ENCODE measurements around the gene PLBD2.

The PLBD2 gene

DNA sequence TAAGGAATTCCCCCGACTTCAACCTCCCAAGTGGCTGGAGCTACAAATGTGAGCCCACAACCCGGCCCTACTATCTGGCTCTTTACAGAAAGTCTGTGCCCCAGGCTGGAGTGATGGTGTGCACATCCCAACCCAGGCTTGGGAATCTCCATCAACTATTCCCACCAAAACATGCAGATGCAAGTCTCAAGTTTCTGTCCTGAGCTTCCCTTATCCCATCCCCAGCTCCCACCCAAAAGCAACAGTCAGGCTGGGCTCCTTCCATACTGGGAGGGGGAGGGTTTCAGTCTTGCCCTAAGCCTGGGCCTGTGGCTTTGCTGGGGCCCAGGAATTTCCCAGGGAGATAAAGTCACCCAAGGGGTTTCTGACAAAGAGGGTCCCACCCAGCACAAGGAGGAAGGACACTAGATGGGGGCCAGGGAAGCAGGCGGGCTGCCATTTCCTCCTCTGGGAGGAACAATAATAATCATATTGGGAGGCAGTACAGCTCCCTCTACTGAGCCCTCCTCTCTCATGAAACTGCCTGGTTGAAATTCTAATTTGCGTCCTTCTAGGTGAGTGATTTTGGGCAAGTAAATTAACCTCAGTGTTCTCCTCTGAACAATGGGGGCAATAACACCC, 31.5 kb upstream of the PLBD2 start:
- Histone ChIP-seq H3K27me3 (ENCODE audit: insufficient read depth, low read length) (no peaks in the 10 kb centered on the region), H3K4me3 (ENCODE audit: low read length) (no peak overlapping the region), H3K9ac (ENCODE audit: low read depth, low read length) (no peak overlapping the region), H3K4me1 (ENCODE audit: insufficient read depth, low read length) (no peaks in the 10 kb centered on the region), H3K27ac (ENCODE audit: low read length) (no peak overlapping the region), H3K36me3 (ENCODE audit: insufficient read depth, low read depth, low read length) (peaks cover 1% of the 10 kb centered on the region; the same call in 1 of the 2 replicates), H3K9me3 (ENCODE audit: insufficient read depth, low read depth, low read length) (no peaks in the 10 kb centered on the region)

DNA sequence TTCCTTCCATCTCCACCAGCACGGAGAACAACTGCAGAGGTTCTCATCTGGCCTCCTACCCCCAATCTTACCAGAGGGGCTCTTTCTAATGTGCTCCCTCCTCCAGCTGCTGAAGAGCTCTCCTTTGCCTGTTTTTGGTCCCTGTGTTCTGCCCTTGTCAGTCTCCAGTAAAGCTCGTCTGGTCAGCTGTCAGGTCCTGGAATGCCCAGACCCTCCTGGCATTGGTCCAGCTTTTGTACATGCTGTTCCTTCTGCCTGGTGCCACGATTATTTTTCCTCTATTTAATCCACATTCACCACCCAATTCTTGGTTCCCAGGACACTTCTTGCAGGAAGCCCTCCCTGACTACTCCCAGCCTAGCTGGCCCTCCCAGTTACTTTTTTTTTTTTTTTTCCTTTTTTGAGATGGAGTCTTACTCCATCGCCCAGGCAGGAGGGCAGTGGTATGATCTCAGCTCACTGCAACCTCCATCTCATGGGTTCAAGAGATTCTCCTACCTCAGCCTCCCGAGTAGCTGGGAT, 30.0 kb upstream of the PLBD2 start:
- Histone ChIP-seq H3K9ac (ENCODE audit: low read depth, low read length) (no peak overlapping the region), H3K36me3 (ENCODE audit: insufficient read depth, low read depth, low read length) (peaks cover 6% of the 10 kb centered on the region; the same call in 1 of the 2 replicates), H3K4me3 (ENCODE audit: low read length) (no peak overlapping the region), H3K9me3 (ENCODE audit: insufficient read depth, low read depth, low read length) (no peaks in the 10 kb centered on the region), H3K27me3 (ENCODE audit: insufficient read depth, low read length) (no peaks in the 10 kb centered on the region; the same call in 1 of the 2 replicates), H3K4me1 (ENCODE audit: insufficient read depth, low read length) (no peaks in the 10 kb centered on the region; the same call in 1 of the 2 replicates), H3K27ac (ENCODE audit: low read length) (no peak overlapping the region)

DNA sequence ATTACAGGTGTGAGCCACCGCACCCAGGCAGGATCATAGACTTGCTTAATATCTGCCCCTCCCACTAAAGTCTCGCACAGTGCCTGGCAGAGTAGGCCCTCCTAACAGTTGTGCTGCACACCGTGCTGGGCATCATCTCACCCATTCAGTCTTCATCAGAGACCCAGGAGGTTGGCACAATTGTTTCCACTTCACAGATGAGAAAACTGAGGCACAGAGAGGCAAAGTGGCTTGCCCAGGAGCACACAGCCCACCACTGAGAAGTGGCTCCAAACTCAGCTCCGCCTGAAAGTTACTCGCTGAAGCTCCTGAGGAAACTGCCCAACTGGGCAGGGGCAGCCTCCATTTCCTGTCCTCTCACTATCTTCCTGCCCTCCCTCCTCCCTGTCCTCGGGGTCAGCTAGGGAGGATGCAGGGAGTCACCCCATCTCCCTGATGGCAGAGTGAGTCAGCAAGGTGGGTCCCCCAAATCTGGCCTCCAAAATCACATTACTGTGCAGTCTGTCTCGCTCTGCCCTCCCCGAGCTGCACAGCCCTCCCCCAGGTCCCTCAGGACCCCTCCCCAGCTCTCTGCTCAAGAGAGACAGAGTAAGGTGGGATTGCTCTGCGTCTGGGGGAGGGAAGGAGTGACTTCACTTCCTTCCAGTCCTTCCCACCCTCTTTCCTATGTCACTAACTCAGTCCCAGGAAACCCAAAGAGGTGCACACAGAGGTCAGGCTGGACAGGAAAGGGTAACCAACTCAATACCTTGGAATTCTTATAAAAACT, 29.2 kb upstream of the PLBD2 start:
- Histone ChIP-seq H3K36me3 (ENCODE audit: insufficient read depth, low read depth, low read length) (peaks cover 6% of the 10 kb centered on the region; the same call in 1 of the 2 replicates), H3K9me3 (ENCODE audit: insufficient read depth, low read depth, low read length) (no peaks in the 10 kb centered on the region), H3K27ac (ENCODE audit: low read length) (no peak overlapping the region), H3K4me1 (ENCODE audit: insufficient read depth, low read length) (no peaks in the 10 kb centered on the region; the same call in 1 of the 2 replicates), H3K9ac (ENCODE audit: low read depth, low read length) (no peak overlapping the region), H3K27me3 (ENCODE audit: insufficient read depth, low read length) (peaks cover 7% of the 10 kb centered on the region), H3K4me3 (ENCODE audit: low read length) (no peak overlapping the region)

DNA sequence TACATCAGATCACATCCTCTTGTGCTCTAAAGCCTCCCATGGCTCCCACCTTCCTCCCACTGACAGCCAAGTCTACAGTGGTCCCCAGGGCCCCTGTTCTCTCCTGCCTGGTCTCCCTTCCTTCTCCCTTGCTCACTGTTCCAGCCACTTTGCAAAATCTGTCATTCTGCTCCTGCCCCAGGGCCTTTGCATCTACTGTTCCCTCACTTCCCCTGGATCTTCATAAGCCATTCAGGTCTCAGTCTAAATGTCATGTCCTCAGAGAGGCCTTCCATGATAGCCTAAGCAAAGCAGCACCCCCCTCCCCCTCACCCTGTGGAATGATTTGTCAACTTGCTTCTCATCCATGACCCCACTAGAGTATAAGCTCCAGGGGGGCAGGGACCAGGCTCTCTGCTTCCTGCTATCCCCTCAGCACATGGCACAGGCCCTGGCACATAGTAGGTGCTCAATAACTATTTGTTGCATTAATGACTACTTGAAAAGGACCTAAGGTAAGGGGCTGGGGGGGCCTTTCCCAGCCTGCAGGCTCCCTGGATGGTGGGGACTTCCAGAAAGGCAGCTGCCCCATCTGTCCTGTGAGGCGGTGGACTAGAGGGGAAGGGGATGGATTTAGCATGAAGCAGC, 28.5 kb upstream of the PLBD2 start:
- no peak overlapping the region for H3K9ac ChIP-seq (ENCODE audit: low read depth, low read length)
- H3K27ac ChIP-seq (ENCODE audit: low read length) = no peak overlapping the region
- no peaks in the 10 kb centered on the region; the same call in 1 of the 2 replicates for H3K4me1 ChIP-seq (ENCODE audit: insufficient read depth, low read length)
- peaks cover 6% of the 10 kb centered on the region; the same call in 1 of the 2 replicates for H3K36me3 ChIP-seq (ENCODE audit: insufficient read depth, low read depth, low read length)
- H3K4me3 ChIP-seq (ENCODE audit: low read length) = no peak overlapping the region
- H3K27me3 ChIP-seq (ENCODE audit: insufficient read depth, low read length) = peaks cover 13% of the 10 kb centered on the region
- H3K9me3 ChIP-seq (ENCODE audit: insufficient read depth, low read depth, low read length) = no peaks in the 10 kb centered on the region

DNA sequence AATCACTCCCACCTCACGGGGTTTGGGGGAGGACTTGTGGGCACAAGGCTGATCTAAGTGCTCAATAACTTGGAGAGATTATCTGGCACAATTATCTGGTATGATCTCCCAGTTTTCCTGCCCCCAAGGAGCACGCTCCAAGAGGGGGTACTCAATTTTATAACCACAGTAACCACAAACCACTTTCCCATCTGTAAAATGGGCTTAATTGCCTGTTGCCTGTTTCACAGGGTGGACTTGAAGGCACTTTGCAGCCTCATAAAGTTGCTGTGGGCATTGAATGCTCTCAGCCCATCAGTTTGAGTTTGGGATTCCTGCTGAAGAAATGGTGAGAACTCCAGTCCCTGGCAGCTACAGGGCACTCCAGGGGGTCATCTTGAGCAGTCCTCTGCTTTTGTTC, 27.9 kb upstream of the PLBD2 start:
- peaks cover 13% of the 10 kb centered on the region for H3K27me3 ChIP-seq (ENCODE audit: insufficient read depth, low read length)
- H3K9me3 ChIP-seq (ENCODE audit: insufficient read depth, low read depth, low read length) = no peaks in the 10 kb centered on the region
- no peak overlapping the region for H3K4me3 ChIP-seq (ENCODE audit: low read length)
- H3K9ac ChIP-seq (ENCODE audit: low read depth, low read length) = no peak overlapping the region
- H3K4me1 ChIP-seq (ENCODE audit: insufficient read depth, low read length) = no peaks in the 10 kb centered on the region; the same call in 1 of the 2 replicates
- peaks cover 6% of the 10 kb centered on the region; the same call in 1 of the 2 replicates for H3K36me3 ChIP-seq (ENCODE audit: insufficient read depth, low read depth, low read length)
- no peak overlapping the region for H3K27ac ChIP-seq (ENCODE audit: low read length)

DNA sequence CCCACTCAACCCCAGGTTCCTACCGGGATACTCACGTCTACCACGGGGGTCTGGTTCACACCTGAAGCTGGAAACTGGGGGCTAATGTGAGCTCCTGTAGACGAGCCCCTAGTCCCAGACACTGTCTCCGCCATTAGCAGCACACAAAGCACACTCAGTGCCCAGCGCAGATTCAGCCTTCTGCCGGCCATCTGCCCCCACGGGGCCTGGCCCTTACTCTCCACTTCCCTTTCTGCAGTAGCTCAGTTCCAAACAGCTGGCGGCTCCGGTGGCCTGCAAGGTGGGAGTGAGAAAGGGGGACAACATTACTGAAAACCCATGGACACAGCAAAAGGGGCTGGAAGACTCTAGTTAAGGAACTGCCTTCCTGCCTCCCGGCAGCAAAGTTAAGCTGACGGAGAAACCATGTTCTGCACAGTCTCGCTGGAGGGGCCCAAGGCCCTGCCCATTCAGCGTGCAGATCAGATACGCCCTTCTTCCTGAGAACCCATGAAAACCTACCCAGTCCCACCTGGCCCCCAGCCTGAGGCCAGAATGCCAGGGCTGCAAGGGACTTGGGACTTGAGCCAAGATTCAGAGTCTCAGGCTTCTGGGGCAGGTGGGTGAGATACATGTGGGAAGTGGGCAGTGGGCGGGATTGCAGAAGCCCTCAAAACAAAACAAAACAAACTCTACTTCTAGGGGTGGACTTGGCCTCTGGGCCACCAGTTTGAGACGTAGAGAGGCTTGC, 25.5 kb upstream of the PLBD2 start:
- H3K4me1 ChIP-seq (ENCODE audit: insufficient read depth, low read length) = no peaks in the 10 kb centered on the region; the same call in 1 of the 2 replicates
- peaks cover 6% of the 10 kb centered on the region; the same call in 1 of the 2 replicates for H3K36me3 ChIP-seq (ENCODE audit: insufficient read depth, low read depth, low read length)
- H3K9me3 ChIP-seq (ENCODE audit: insufficient read depth, low read depth, low read length) = no peaks in the 10 kb centered on the region
- H3K27me3 ChIP-seq (ENCODE audit: insufficient read depth, low read length) = peaks cover 13% of the 10 kb centered on the region
- H3K4me3 ChIP-seq (ENCODE audit: low read length) = no peak overlapping the region
- H3K27ac ChIP-seq (ENCODE audit: low read length) = no peak overlapping the region
- H3K9ac ChIP-seq (ENCODE audit: low read depth, low read length) = no peak overlapping the region

DNA sequence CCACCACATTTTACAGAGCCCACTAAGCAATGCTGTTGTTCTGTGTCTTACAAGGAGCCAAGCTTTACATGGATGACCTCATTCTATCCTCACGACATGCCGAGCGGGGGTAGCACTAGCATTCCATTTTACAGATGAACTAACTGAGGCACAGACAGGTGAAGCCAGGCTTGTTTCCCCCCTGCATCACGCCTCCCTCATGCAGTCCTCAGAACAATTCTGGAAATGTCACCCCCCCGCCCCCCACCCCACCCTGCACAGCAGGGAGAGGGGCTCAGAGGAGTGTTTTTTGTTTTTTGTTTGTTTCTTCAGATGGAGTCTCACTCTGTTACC, 25.0 kb upstream of the PLBD2 start:
- no peaks in the 10 kb centered on the region for H3K9me3 ChIP-seq (ENCODE audit: insufficient read depth, low read depth, low read length)
- H3K4me1 ChIP-seq (ENCODE audit: insufficient read depth, low read length) = no peaks in the 10 kb centered on the region; the same call in 1 of the 2 replicates
- no peak overlapping the region for H3K4me3 ChIP-seq (ENCODE audit: low read length)
- H3K27ac ChIP-seq (ENCODE audit: low read length) = no peak overlapping the region
- peaks cover 13% of the 10 kb centered on the region for H3K27me3 ChIP-seq (ENCODE audit: insufficient read depth, low read length)
- no peak overlapping the region for H3K9ac ChIP-seq (ENCODE audit: low read depth, low read length)
- H3K36me3 ChIP-seq (ENCODE audit: insufficient read depth, low read depth, low read length) = peaks cover 6% of the 10 kb centered on the region; the same call in 1 of the 2 replicates

DNA sequence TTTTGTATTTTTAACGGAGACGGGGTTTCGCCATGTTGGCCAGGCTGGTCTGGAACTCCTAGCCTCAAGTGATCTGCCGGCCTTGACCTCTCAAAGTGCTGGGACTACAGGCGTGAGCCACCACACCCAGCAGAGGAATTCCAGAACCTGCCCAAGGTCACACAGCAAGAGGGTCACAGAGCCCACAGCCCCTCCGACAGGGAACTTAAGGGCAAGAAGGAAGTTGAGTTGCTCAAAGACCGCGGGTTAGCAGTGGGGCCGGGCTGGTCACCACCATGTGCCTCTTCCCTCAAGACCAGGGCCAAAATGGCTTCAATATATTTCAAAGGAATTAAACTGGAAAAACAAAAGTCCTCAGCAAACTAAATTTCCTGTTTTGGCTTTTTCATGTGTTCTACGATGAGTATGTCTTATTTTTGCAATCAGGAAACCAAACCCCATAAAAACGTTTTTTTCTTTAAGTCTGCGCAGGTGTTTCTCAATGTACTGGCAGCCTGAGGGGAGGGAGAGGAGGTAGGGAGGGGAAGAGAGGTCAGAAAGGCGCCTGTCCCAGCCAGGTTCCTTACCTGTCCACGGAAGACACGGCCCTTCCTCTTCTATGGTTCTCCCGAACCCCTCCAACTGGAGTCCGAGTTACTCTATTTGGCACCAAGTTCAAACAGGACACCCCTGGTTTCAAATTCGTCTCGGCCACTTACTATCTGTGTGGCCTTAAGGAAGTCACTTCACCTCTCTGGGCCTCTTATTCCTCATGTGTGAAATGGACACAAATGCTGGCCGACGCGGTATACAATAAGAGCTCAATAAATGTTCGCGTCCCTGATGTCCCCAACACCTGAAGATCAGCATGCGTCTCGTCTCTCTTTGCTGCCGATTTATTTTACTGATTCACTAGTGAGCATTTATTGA, 24.3 kb upstream of the PLBD2 start:
- H3K9ac ChIP-seq (ENCODE audit: low read depth, low read length) = peak overlapping the region; percentile 63; the same call in 1 of the 2 replicates
- H3K27ac ChIP-seq (ENCODE audit: low read length) = no peak overlapping the region

DNA sequence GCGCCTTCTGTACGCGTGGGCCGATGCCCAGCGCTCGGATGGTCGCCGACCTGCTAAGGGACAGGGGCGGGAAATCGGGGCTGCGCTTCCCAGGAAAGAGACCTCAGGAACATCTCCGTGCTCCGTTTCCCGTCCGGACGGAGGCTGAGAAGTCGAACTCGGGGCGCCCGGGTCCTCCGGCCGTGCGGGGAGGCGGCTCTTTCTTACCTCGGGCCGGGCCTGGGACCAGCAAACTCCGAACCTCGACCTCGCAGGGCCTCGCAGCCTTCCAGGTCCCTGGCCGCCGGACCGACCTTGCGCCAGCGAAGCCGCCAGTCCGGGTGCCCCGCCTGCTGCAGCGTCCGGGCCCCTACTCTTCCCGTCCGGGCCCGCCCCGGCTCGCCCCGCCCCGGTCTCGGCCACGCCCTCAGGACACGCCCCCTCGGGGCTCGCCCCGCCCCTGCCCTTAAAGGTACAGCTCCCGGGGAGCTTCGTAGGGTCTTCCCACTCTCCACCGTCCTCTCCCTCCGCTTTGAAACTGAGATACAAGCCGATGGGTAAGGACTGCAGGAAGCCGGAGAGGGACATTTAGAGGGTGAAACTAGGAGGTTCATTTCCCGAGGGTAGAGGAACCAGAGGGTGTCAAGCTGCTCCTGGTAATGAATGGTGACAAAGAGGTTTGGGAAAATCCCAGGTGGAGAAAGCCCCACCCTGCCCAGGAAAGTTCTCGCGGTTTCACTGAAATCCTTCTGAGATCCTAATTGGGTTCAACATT, 23.4 kb upstream of the PLBD2 start, which contains the start of gene SLC8B1:
TSS of gene SLC8B1 (minus strand) at position 324 of the 754 bp plus-strand sequence. CDS start 2,231 bp downstream, outside the sequence.
- Histone ChIP-seq H3K9me3 (ENCODE audit: insufficient read depth, low read depth, low read length) (no peaks in the 10 kb centered on the region), H3K27ac (ENCODE audit: low read length) (no peak within 1 kb of the TSS)

More for the DNA sequence above, 24.3 kb upstream of the PLBD2 start:
- H3K4me3 ChIP-seq (ENCODE audit: low read length) = peak overlapping the region; percentile 62
- peaks cover 13% of the 10 kb centered on the region for H3K27me3 ChIP-seq (ENCODE audit: insufficient read depth, low read length)
- no peaks in the 10 kb centered on the region for H3K9me3 ChIP-seq (ENCODE audit: insufficient read depth, low read depth, low read length)
- H3K36me3 ChIP-seq (ENCODE audit: insufficient read depth, low read depth, low read length) = peaks cover 6% of the 10 kb centered on the region; the same call in 1 of the 2 replicates
- no peaks in the 10 kb centered on the region; the same call in 1 of the 2 replicates for H3K4me1 ChIP-seq (ENCODE audit: insufficient read depth, low read length)

DNA sequence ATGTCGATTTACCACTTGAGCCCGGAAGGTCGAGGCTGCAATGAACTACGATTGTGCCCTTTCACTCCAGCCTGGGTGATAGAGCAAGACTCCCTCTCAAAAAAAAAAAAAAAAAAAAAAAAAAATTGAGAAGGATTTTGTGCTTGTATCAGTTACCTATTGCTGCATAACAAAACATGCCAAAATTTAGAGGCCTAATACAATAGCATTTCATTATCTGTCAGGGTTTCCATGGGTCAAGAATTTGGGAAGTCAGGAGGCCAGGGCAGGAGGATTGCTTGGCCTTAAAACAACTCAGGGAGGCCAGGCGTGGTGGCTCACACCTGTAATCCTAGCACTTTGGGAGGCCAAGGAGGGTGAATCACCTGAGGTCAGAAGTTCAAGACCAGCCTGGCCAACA, 18.8 kb upstream of the PLBD2 start:
- H3K9ac ChIP-seq (ENCODE audit: low read depth, low read length) = no peak overlapping the region
- H3K36me3 ChIP-seq (ENCODE audit: insufficient read depth, low read depth, low read length) = no peaks in the 10 kb centered on the region
- H3K4me1 ChIP-seq (ENCODE audit: insufficient read depth, low read length) = no peaks in the 10 kb centered on the region
- peaks cover 3% of the 10 kb centered on the region for H3K27me3 ChIP-seq (ENCODE audit: insufficient read depth, low read length)
- no peaks in the 10 kb centered on the region for H3K9me3 ChIP-seq (ENCODE audit: insufficient read depth, low read depth, low read length)
- no peak overlapping the region for H3K27ac ChIP-seq (ENCODE audit: low read length)
- H3K4me3 ChIP-seq (ENCODE audit: low read length) = no peak overlapping the region

More for the DNA sequence above, 23.4 kb upstream of the PLBD2 start, which contains the start of gene SLC8B1:
- Histone ChIP-seq H3K27me3 (ENCODE audit: insufficient read depth, low read length) (peaks cover 13% of the 10 kb centered on the region), H3K4me3 (ENCODE audit: low read length) (peak within 1 kb of the TSS; percentile 62), H3K36me3 (ENCODE audit: insufficient read depth, low read depth, low read length) (peaks cover 6% of the 10 kb centered on the region; the same call in 1 of the 2 replicates), H3K4me1 (ENCODE audit: insufficient read depth, low read length) (no peaks in the 10 kb centered on the region; the same call in 1 of the 2 replicates), H3K9ac (ENCODE audit: low read depth, low read length) (peak within 1 kb of the TSS; percentile 63; the same call in 1 of the 2 replicates)
